HepG2 (cell line): ENCODE measurements around the gene CATSPERB. TPM values are rescaled to one million over a fixed set of nuclear protein-coding genes. Genes with fewer than 3 reads are reported as not detected.

ENCODE experiments used
- ATAC-seq: fragments of 200-7000 bp; cut with Tn5 transposase; 3 replicates; pipeline ENCODE4 v1.9.1; 2020; ENCODE audit warnings: mild to moderate bottlenecking, moderate library complexity
- BruUV-seq: library from RNA; stranded (reverse); fragments of 400-500 nt; replicated peaks from 2 replicates; lab custom pipeline; 2021; lab: Mats Ljungman, UMichigan
- CTCF ChIA-PET: fragments of 300-600 bp; formaldehyde crosslinking; extraction: SDS; loops from one replicate; lab custom pipeline; 2021; ENCODE audit warnings: low total read pairs, inconsistent platforms, low intra/inter-chr PET ratio; lab: Yijun Ruan, JAX
- POLR2A ChIA-PET: fragments of 350-600 bp; sonication (Branson Sonifier 250); formaldehyde crosslinking; loops from one replicate; lab custom pipeline; 2020; ENCODE audit warnings: antibody characterized with exemption, inconsistent platforms; lab: Yijun Ruan, JAX
- DNase-seq: peaks from one replicate; pipeline ENCODE4 v3.0.0-alpha.2; 2015; ENCODE audit warnings: low spot score
- FAIRE-seq: peaks from 3 replicates; lab custom pipeline; 2011; peaks lifted over from hg19 to GRCh38; lab: Jason Lieb, UNC
- H2AFZ ChIP-seq: one replicate; pipeline ENCODE4 v1.6.1; 2011; ENCODE audit warnings: low read length, inconsistent platforms
- H3K27ac ChIP-seq: fragments of 300-600 bp; 3 replicates; pipeline ENCODE4 v1.8.0; 2011; ENCODE audit warnings: mixed run types, mild to moderate bottlenecking, mixed read lengths, low read length, inconsistent platforms; ENCODE audit not compliant: insufficient read depth; ENCODE audit errors: extremely low read length
- H3K27me3 ChIP-seq, 2 experiments: fragments of 200-600 bp in 1 of 2; 2 replicates in 1 of 2; 3 replicates in 1 of 2; pipeline versions ENCODE4 v1.6.0 to v1.8.0; 2011; ENCODE audit warnings: low read length in 2 of 2, mild to moderate bottlenecking in 2 of 2, moderate library complexity in 2 of 2, inconsistent platforms in 1 of 2; ENCODE audit not compliant: insufficient read depth in 2 of 2, control insufficient read depth in 1 of 2
- H3K36me3 ChIP-seq, 2 experiments: fragments of 200-600 bp in 1 of 2; replicated peaks in 1 of 2; 2 replicates in 1 of 2; 3 replicates in 1 of 2; pipeline versions ENCODE4 v1.5.1 to v1.8.0; 2011; ENCODE audit warnings: low read length in 2 of 2, inconsistent platforms in 1 of 2; ENCODE audit not compliant: insufficient read depth in 2 of 2, control insufficient read depth in 1 of 2
- H3K4me1 ChIP-seq: 2 replicates; pipeline ENCODE4 v1.5.1; 2012; ENCODE audit warnings: low read length, inconsistent platforms; ENCODE audit not compliant: insufficient read depth
- H3K4me2 ChIP-seq: 2 replicates; pipeline ENCODE4 v1.6.0; 2011; ENCODE audit warnings: low read depth, low read length, inconsistent platforms
- H3K4me3 ChIP-seq, 3 experiments: fragments of 200-600 bp in 1 of 3; sonication (generic), shearing (Covaris generic) in 1 of 3; replicated peaks in 1 of 3; 2 replicates each; pipeline ENCODE4 v1.5.1; 2011 to 2016; ENCODE audit warnings: low read length in 3 of 3, inconsistent platforms in 2 of 3, low read depth in 2 of 3, mild to moderate bottlenecking in 2 of 3, control low read depth in 1 of 3, mixed read lengths in 1 of 3; ENCODE audit not compliant: insufficient read depth in 1 of 3
- H3K79me2 ChIP-seq: one replicate; pipeline ENCODE4 v1.6.1; 2011; ENCODE audit warnings: low read length, inconsistent platforms; ENCODE audit not compliant: insufficient read depth
- H3K9ac ChIP-seq: 2 replicates; pipeline ENCODE4 v1.6.0; 2011; ENCODE audit warnings: mild to moderate bottlenecking, low read depth, low read length, inconsistent platforms; ENCODE audit not compliant: insufficient read depth
- H3K9me3 ChIP-seq: 2 replicates; pipeline ENCODE4 v1.5.1; 2012; ENCODE audit warnings: mild to moderate bottlenecking, low read length
- H4K20me1 ChIP-seq: 2 replicates; pipeline ENCODE4 v1.6.0; 2011; ENCODE audit warnings: inconsistent platforms, mild to moderate bottlenecking, low read length, moderate library complexity; ENCODE audit not compliant: insufficient read depth
- HNRNPUL1 ChIP-seq: fragments of 200-400 bp; formaldehyde crosslinking; IDR thresholded peaks from 2 replicates; pipeline ENCODE4 v1.6.1; 2017; ENCODE audit warnings: low read depth, mild to moderate bottlenecking, low read length, moderate library complexity
- RARG ChIP-seq: sonication (generic); formaldehyde crosslinking; IDR thresholded peaks from 2 replicates; pipeline ENCODE4 v1.4.0; 2020; ENCODE audit warnings: low read depth, mild to moderate bottlenecking, missing genetic modification reagents
- RORA ChIP-seq: sonication (generic); formaldehyde crosslinking; IDR thresholded peaks from 2 replicates; pipeline ENCODE4 v1.5.0; 2020; ENCODE audit warnings: mild to moderate bottlenecking, missing genetic modification reagents, moderate library complexity
- SATB2 ChIP-seq: sonication (generic); formaldehyde crosslinking; IDR thresholded peaks from 2 replicates; pipeline ENCODE4 v1.5.0; 2020; ENCODE audit warnings: missing genetic modification reagents
- TRIM24 ChIP-seq: sonication (generic); formaldehyde crosslinking; IDR thresholded peaks from 2 replicates; pipeline ENCODE4 v1.8.0; 2022; ENCODE audit warnings: mild to moderate bottlenecking, missing genetic modification reagents
- ZNF12 ChIP-seq: sonication (generic); formaldehyde crosslinking; IDR thresholded peaks from 2 replicates; pipeline ENCODE4 v1.5.0; 2020; ENCODE audit warnings: missing genetic modification reagents
- ZNF773 ChIP-seq: sonication (generic); formaldehyde crosslinking; IDR thresholded peaks from 2 replicates; pipeline ENCODE4 v1.4.0; 2020; ENCODE audit warnings: missing genetic modification reagents, borderline replicate concordance
- WGBS: methylation state at CpG from one replicate; pipeline ENCODE4 v1.1.6; 2017; ENCODE audit warnings: low lambda C conversion rate; 5-methylcytosine and 5-hydroxymethylcytosine counted together
- in situ Hi-C: cut with HindIII; loops from 2 replicates; pipeline ENCODE4 v1.10.0; 2017; ENCODE audit warnings: low pct_unique_long_range_greater_than_20kb; ENCODE audit not compliant: extremely low pct_ligation_motif_present
- intact Hi-C: fragments of 100-400 bp; cut with micrococcal nuclease; formaldehyde crosslinking; loops from one replicate; pipeline ENCODE4 v1.10.0; 2022; ENCODE audit not compliant: unreplicated experiment
- polyA plus RNA-seq, 8 experiments: library from polyadenylated mRNA; depleted of rRNA in 3 of 8; stranded (reverse) in 7 of 8; unstranded in 1 of 8; fragments of >200 nt; fragmentation: Illumina TruSeq in 4 of 8; extraction: Trizol in 4 of 8; gene quantifications; 2 replicates each; pipeline versions ENCODE4 v1.2.1 to v1.2.3, GENCODE V29; 2011 to 2016; ENCODE audit warnings: low read depth in 4 of 8, missing spikeins in 1 of 8, mixed read lengths in 1 of 8; ENCODE audit not compliant: insufficient read depth in 1 of 8
- total RNA-seq, 5 experiments: library from RNA; depleted of rRNA; stranded (reverse); fragments of >200 nt; fragmentation: Illumina TruSeq; extraction: Trizol; gene quantifications; 2 replicates each; pipeline ENCODE4 v1.2.3, GENCODE V29; 2016; ENCODE audit warnings: low read depth in 1 of 5
- TF ChIP-seq, protein P1 (sequence below): sonication (generic); formaldehyde crosslinking; IDR thresholded peaks from 2 replicates; pipeline ENCODE4 v1.4.0; 2020; ENCODE audit warnings: missing genetic modification reagents
- TF ChIP-seq, protein P2 (sequence below): sonication (generic); formaldehyde crosslinking; IDR thresholded peaks from 2 replicates; pipeline ENCODE4 v1.5.1; 2020; ENCODE audit warnings: mild to moderate bottlenecking, missing genetic modification reagents, moderate library complexity

The CATSPERB gene
- total and polyA plus RNA-seq, 2 of the 13 experiments (the other 11 are each of a cell fraction or from before 2014, with no cell fraction given), result not detected

- no peaks in the 10 kb centered on the region for H3K79me2 ChIP-seq
- H3K9me3 ChIP-seq, result no peaks in the 10 kb centered on the region
- no peak overlapping the region for H3K4me3 ChIP-seq
- CTCF ChIA-PET, result no interaction called here
- H3K27ac ChIP-seq, result no peak overlapping the region
- H3K9ac ChIP-seq, result no peak overlapping the region
- H4K20me1 ChIP-seq, result no peaks in the 10 kb centered on the region
- 0% methylated on average over 1 of the region's 1 CpG for WGBS
- no peak for ATAC-seq
- no peak for TF ChIP-seq HNRNPUL1
- no peak for TF ChIP-seq RORA
- TF ChIP-seq ZNF12 (CRISPR knock-in tag), result no peak
- no peak for TF ChIP-seq TRIM24 (CRISPR knock-in tag)
- TF ChIP-seq SATB2 (CRISPR knock-in tag), result no peak
- TF ChIP-seq, protein P1, sequence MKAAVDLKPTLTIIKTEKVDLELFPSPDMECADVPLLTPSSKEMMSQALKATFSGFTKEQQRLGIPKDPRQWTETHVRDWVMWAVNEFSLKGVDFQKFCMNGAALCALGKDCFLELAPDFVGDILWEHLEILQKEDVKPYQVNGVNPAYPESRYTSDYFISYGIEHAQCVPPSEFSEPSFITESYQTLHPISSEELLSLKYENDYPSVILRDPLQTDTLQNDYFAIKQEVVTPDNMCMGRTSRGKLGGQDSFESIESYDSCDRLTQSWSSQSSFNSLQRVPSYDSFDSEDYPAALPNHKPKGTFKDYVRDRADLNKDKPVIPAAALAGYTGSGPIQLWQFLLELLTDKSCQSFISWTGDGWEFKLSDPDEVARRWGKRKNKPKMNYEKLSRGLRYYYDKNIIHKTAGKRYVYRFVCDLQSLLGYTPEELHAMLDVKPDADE (CRISPR knock-in tag), result no peak
- TF ChIP-seq, protein P2, sequence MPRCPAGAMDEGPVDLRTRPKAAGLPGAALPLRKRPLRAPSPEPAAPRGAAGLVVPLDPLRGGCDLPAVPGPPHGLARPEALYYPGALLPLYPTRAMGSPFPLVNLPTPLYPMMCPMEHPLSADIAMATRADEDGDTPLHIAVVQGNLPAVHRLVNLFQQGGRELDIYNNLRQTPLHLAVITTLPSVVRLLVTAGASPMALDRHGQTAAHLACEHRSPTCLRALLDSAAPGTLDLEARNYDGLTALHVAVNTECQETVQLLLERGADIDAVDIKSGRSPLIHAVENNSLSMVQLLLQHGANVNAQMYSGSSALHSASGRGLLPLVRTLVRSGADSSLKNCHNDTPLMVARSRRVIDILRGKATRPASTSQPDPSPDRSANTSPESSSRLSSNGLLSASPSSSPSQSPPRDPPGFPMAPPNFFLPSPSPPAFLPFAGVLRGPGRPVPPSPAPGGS (CRISPR knock-in tag), result no peak
- TF ChIP-seq RARG (CRISPR knock-in tag), result no peak
- no peak for TF ChIP-seq ZNF773 (CRISPR knock-in tag)
- in situ Hi-C loops (no loop called here), intact Hi-C loops (no loop called here)
- no peak for DNase-seq
- H3K4me1 ChIP-seq, result no peaks in the 10 kb centered on the region
- no peaks in the 10 kb centered on the region for H3K27me3 ChIP-seq
- BruUV-seq, result no TSS peak
- no peak overlapping the region for H3K4me2 ChIP-seq
- no peak overlapping the region for H2AFZ ChIP-seq
- no peaks in the 10 kb centered on the region for H3K36me3 ChIP-seq
- FAIRE-seq, result no peak
- POLR2A ChIA-PET, result no interaction called here
Observed at GRCh38 chr14:91716999-91717398, 14.9 kb downstream of the CATSPERB start.
